CD4-positive, alpha-beta T cell (primary cell): ENCODE data around the gene ACER3. TPM values are rescaled to one million over a fixed set of nuclear protein-coding genes. Genes with fewer than 3 reads are reported as not detected.

Experiments
- ATAC-seq: fragments of 200-7000 bp; cut with Tn5 transposase; one replicate; pipeline ENCODE4 v1.10.0; 2022; ENCODE audit warnings: mild to moderate bottlenecking; ENCODE audit not compliant: poor library complexity
- CTCF ChIA-PET: fragments of 350-600 bp; sonication (Branson Sonifier 250); formaldehyde crosslinking; loops from one replicate; lab custom pipeline; 2021; ENCODE audit warnings: antibody characterized with exemption, inconsistent platforms; lab: Charles Lee
- POLR2A ChIA-PET: fragments of 350-600 bp; sonication (Branson Sonifier 250); formaldehyde crosslinking; loops from one replicate; lab custom pipeline; 2021; ENCODE audit warnings: antibody characterized with exemption, inconsistent platforms; lab: Charles Lee
- DNase-seq, 14 experiments: peaks; one replicate each; pipeline ENCODE4 v3.0.0-alpha.2; 2013 to 2020; ENCODE audit warnings: mixed read lengths in 2 of 14
- H3K27ac ChIP-seq, 2 donors: one replicate each; pipeline versions ENCODE4 v1.5.1 to v1.7.0; 2013; ENCODE audit warnings: low read length in 2 of 2, low read depth in 1 of 2, mild to moderate bottlenecking in 1 of 2
- H3K27me3 ChIP-seq, 2 experiments: 1 replicate in 1 of 2; 2 replicates in 1 of 2; pipeline versions ENCODE4 v1.6.1 to v1.7.0; 2013; ENCODE audit warnings: low read length in 2 of 2, control low read depth in 1 of 2, mild to moderate bottlenecking in 1 of 2, moderate library complexity in 1 of 2; ENCODE audit not compliant: insufficient read depth in 2 of 2, control insufficient read depth in 1 of 2
- H3K36me3 ChIP-seq: one replicate; pipeline ENCODE4 v1.6.1; 2013; ENCODE audit warnings: low read length, control low read depth; ENCODE audit not compliant: insufficient read depth
- H3K4me1 ChIP-seq: one replicate; pipeline ENCODE4 v1.6.1; 2013; ENCODE audit warnings: low read length, control low read depth; ENCODE audit not compliant: insufficient read depth
- H3K4me3 ChIP-seq: one replicate; pipeline ENCODE4 v1.5.1; 2013; ENCODE audit warnings: mild to moderate bottlenecking, low read length, moderate library complexity
- H3K9me3 ChIP-seq, 2 experiments: 1 replicate in 1 of 2; 2 replicates in 1 of 2; pipeline versions ENCODE4 v1.6.1 to v1.7.0; 2013; ENCODE audit warnings: low read length in 2 of 2, mild to moderate bottlenecking in 2 of 2, control low read depth in 1 of 2, moderate library complexity in 1 of 2; ENCODE audit not compliant: control insufficient read depth in 1 of 2, insufficient read depth in 1 of 2
- H3K27ac Mint-ChIP-seq: one replicate; pipeline ENCODE4 v1.8.0; 2020; ENCODE audit warnings: mixed read lengths
- H3K27me3 Mint-ChIP-seq: one replicate; pipeline ENCODE4 v1.8.0; 2021; ENCODE audit warnings: mixed read lengths
- H3K36me3 Mint-ChIP-seq: one replicate; pipeline ENCODE4 v1.8.0; 2021; ENCODE audit warnings: low read depth, mixed read lengths
- H3K4me1 Mint-ChIP-seq: one replicate; pipeline ENCODE4 v1.8.0; 2021; ENCODE audit warnings: low read depth, mixed read lengths
- H3K4me3 Mint-ChIP-seq: one replicate; pipeline ENCODE4 v1.8.0; 2020; ENCODE audit warnings: mild to moderate bottlenecking, mixed read lengths
- H3K9me3 Mint-ChIP-seq: one replicate; pipeline ENCODE4 v1.8.0; 2020; ENCODE audit warnings: mixed read lengths
- intact Hi-C, 2 experiments: fragments of 100-400 bp; cut with DNase I in 1 of 2; cut with micrococcal nuclease in 1 of 2; formaldehyde crosslinking; loops; one replicate each; pipeline versions ENCODE4 v1.15.1 to v1.9.0; 2023 to 2025; cut with DNase I, micrococcal nuclease
- total RNA-seq, 174 experiments: library from RNA in 2 of 174; stranded (reverse) in 2 of 174; gene quantifications; one replicate each; pipeline ENCODE4 v1.2.3 and lab custom pipeline; 2021 to 2026
- TF ChIP-seq, protein P1 (sequence below): fragments of 200-600 bp; IDR thresholded peaks from one replicate; pipeline ENCODE4 v1.8.0; 2022; ENCODE audit warnings: antibody characterized with exemption, mild to moderate bottlenecking

The ACER3 gene
- total RNA-seq, 2 experiments from 2014 or later: 6.4 to 7.0 TPM

DNA sequence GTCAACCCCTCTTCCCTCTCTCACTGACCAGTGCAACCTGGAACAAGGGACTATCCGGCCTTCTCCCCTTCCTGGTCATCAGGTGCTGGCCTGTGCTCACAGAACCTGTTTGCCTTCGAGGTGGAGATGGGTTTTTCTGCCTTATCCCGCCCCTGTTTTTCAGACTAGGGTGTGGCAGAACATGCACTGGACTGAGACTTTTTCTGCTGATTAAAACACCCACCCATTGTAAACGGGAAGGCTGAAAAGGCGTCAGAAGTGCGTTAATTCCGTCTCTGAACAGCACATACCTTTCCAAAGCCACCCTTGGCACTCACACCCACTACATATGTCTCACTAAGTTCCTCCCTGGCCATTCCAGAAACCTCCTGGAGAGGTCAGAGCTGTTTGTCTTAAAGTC lies 169.1 kb downstream of the ACER3 start:
- ATAC-seq (no peak), DNase-seq (no peak)
- Mint-ChIP-seq H3K27ac (no peak overlapping the region), H3K9me3 (no peaks in the 10 kb centered on the region), H3K4me1 (no peaks in the 10 kb centered on the region), H3K4me3 (no peak overlapping the region), H3K27me3 (peaks cover 32% of the 10 kb centered on the region), H3K36me3 (no peaks in the 10 kb centered on the region)
- ChIA-PET CTCF (interaction anchor here (0.6 kb wide), 1 partner anchor 18 kb away, joined by 3 read pairs; no protein-coding TSS in a partner anchor), POLR2A (no interaction called here)
- TF ChIP-seq, protein P1, sequence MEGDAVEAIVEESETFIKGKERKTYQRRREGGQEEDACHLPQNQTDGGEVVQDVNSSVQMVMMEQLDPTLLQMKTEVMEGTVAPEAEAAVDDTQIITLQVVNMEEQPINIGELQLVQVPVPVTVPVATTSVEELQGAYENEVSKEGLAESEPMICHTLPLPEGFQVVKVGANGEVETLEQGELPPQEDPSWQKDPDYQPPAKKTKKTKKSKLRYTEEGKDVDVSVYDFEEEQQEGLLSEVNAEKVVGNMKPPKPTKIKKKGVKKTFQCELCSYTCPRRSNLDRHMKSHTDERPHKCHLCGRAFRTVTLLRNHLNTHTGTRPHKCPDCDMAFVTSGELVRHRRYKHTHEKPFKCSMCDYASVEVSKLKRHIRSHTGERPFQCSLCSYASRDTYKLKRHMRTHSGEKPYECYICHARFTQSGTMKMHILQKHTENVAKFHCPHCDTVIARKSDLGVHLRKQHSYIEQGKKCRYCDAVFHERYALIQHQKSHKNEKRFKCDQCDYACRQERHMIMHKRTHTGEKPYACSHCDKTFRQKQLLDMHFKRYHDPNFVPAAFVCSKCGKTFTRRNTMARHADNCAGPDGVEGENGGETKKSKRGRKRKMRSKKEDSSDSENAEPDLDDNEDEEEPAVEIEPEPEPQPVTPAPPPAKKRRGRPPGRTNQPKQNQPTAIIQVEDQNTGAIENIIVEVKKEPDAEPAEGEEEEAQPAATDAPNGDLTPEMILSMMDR: no peak
- no peak overlapping the region for H3K27ac ChIP-seq
- no peaks in the 10 kb centered on the region for H3K36me3 ChIP-seq
- H3K9me3 ChIP-seq: no peaks in the 10 kb centered on the region
- intact Hi-C loops: no loop called here
- no peaks in the 10 kb centered on the region for H3K4me1 ChIP-seq
- no peak overlapping the region for H3K4me3 ChIP-seq
- H3K27me3 ChIP-seq: peaks cover 0 to 20% of the 10 kb centered on the region in 2 experiments

DNA sequence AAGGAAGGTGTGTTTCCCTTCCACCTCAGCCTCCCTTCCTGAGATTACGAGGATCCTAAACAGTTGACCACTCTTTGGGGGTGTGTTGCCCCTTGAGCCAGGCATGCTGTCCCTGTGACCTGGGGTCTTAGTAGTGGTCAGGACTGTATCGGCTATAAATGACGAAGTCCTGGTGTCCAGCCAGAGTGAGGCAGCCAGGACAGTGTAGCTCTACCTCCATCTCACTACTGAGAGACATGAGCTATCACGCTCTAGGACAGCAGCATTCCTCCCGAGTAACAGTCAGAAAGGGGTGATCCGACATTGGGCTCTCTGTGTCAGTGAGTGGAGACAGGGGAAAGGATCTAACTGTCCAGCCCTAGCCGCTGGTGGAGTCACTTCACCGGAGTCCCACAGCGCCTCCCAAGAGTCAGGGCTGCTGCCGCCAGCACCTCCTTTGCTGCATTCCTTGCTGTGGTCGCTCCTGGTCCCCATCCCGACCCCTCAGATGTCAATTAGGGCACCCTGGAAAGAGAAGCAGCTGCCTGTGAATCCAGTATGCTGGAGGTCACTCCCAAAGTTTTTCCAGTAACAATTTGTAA lies 170.2 kb downstream of the ACER3 start:
- POLR2A ChIA-PET: no interaction called here
- Mint-ChIP-seq H3K9me3 (no peaks in the 10 kb centered on the region), H3K27ac (no peak overlapping the region), H3K4me3 (no peak overlapping the region), H3K27me3 (peaks cover 40% of the 10 kb centered on the region), H3K36me3 (no peaks in the 10 kb centered on the region), H3K4me1 (no peaks in the 10 kb centered on the region)
- ATAC-seq (no peak), DNase-seq (no peak)
- intact Hi-C loops: no loop called here
- Histone ChIP-seq H3K27me3 (peaks cover 0 to 20% of the 10 kb centered on the region in 2 experiments), H3K27ac (no peak overlapping the region), H3K36me3 (no peaks in the 10 kb centered on the region), H3K4me3 (no peak overlapping the region), H3K9me3 (no peaks in the 10 kb centered on the region), H3K4me1 (no peaks in the 10 kb centered on the region)
- TF ChIP-seq, protein P1: no peak
- CTCF ChIA-PET: no interaction called here

- H3K9me3 ChIP-seq: no peaks in the 10 kb centered on the region
- Mint-ChIP-seq H3K4me3 (no peak overlapping the region), H3K27ac (no peak overlapping the region), H3K9me3 (no peaks in the 10 kb centered on the region), H3K36me3 (no peaks in the 10 kb centered on the region), H3K27me3 (peaks cover 45% of the 10 kb centered on the region), H3K4me1 (no peaks in the 10 kb centered on the region)
- intact Hi-C loops: no loop called here
- no peaks in the 10 kb centered on the region for H3K4me1 ChIP-seq
- H3K4me3 ChIP-seq: no peak overlapping the region
- no peaks in the 10 kb centered on the region for H3K36me3 ChIP-seq
- peaks cover under 1 to 23% of the 10 kb centered on the region in 2 experiments for H3K27me3 ChIP-seq
- no peak overlapping the region for H3K27ac ChIP-seq
- CTCF ChIA-PET: no interaction called here
- TF ChIP-seq, protein P1: no peak
- DNase-seq: no peak
- POLR2A ChIA-PET: interaction anchor here (0.5 kb wide), 1 partner anchor 102 kb away, joined by 3 read pairs; no protein-coding TSS in a partner anchor
- no peak for ATAC-seq
Observed at GRCh38 chr11:77031599-77031998, 170.9 kb downstream of the ACER3 start.
